Body of pancreas (tissue), 4 donors: Measurements from ENCODE around the gene MAFB.

Experiments
- POLR2A ChIP-seq, 3 donors: fragments of 450-650 bp; IDR thresholded peaks; one replicate each; pipeline ENCODE4 v1.6.1; 2016; ENCODE audit warnings: antibody characterized with exemption in 3 of 3, mild to moderate bottlenecking in 2 of 3
- TF ChIP-seq, protein P1 (sequence below), 7 experiments: fragments of 450-650 bp in 4 of 7; fragments of 200-600 bp in 3 of 7; sonication (generic) in 3 of 7; IDR thresholded peaks; one replicate each; pipeline ENCODE4 v1.5.1; 2016 to 2019; ENCODE audit warnings: antibody characterized with exemption in 7 of 7

DNA sequence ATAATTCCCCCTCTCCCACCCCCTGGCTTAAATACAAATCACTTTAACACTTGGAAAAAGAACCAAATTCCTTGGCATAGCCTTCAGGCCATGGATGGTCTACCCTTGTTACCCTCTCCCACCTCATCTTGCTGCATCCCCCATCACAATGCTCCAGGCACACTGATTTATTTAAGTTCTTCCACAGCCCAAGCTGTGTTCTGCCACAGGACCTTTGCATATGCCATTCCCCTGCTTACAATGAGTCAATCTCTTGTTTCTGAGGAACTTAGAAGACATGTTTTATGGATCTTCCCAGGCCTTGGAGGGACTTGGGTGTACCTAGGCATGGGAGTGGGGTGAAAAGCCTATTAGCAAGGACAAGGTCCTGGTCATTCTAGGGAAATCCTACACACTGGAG lies 6.2 kb upstream of the MAFB start:
- TF ChIP-seq, protein P1, sequence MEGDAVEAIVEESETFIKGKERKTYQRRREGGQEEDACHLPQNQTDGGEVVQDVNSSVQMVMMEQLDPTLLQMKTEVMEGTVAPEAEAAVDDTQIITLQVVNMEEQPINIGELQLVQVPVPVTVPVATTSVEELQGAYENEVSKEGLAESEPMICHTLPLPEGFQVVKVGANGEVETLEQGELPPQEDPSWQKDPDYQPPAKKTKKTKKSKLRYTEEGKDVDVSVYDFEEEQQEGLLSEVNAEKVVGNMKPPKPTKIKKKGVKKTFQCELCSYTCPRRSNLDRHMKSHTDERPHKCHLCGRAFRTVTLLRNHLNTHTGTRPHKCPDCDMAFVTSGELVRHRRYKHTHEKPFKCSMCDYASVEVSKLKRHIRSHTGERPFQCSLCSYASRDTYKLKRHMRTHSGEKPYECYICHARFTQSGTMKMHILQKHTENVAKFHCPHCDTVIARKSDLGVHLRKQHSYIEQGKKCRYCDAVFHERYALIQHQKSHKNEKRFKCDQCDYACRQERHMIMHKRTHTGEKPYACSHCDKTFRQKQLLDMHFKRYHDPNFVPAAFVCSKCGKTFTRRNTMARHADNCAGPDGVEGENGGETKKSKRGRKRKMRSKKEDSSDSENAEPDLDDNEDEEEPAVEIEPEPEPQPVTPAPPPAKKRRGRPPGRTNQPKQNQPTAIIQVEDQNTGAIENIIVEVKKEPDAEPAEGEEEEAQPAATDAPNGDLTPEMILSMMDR (IDR thresholded peaks at IDR 0.05) = no peak
- no peak for TF ChIP-seq POLR2A (IDR thresholded peaks at IDR 0.05)
